Stimulated activated CD8-positive, alpha-beta memory T cell treated with anti-CD3 and anti-CD28 coated beads, Interleukin-12 subunit alpha, Interleukin-12 subunit beta, amount 100 ng/mL, for 4 hours (primary cell): ENCODE data around the gene PDYN.

Experiments used
- DNase-seq: peaks from one replicate; pipeline ENCODE4 v3.0.0-alpha.2; 2020; ENCODE audit warnings: low read depth

Gene PDYN

DNA sequence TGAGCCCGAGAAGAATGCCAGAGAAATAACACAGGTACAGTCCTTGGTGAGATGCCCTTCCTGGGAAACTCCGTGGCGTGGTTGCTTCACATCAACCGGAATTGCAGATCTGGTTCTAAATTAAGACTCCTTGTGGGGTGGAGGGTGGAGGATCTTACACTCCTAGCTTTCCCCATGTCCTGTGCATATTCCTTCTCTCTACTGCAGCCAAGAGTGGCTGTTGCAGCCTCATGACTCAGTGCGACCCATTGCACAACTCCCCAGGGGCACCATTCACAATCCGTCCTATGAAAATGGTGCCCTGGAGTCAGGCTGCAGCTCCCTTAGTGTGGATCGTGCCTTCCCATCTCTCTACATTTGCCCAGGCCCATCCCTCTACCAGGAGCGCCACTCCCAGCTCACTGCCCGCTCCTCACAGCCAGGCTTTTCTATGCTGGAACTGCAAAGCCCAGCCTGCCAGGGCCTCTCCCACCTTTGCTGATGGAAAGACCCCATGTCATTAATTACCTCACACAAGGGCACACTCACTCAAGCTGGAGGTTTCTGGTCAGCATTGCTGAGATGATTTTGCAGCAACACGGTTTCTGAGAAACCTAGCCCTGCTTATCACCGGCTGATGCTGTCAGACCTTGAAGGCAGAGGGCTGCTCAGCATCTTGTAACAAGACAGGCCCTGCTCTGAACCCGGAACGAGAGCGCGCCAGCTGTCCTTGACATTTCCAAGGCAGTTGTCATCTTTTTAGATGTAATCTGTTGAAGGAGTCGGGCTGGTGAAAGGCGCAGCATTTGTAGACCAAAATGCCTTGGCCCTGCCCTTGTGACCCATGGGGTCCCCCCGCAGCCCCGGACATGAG is 58.9 kb downstream of the PDYN start:
- no peak for DNase-seq

GRCh38 chr20:1934156-1934555 is 59.7 kb downstream of the PDYN start:
- DNase-seq, result no peak

DNA sequence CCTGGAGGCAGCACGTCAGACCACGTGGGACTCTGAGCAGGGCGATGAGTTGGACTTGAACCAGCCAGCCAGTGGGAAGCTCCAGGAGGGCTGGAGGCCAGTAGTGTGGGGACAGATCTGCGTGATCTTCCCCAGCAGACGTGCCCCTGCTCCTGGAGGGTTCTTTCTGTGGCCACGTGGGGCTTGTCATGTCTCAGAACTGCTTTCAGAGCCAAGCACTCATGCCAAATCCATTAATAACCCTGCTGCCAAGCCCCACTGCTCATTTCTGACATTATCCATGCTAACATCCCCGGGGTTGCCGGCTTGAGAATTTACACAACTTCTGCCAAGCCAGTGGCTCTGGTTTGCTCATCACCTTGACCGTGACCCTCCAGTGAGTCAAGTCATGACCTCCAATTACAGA is 60.4 kb downstream of the PDYN start:
- DNase-seq, result no peak

DNA sequence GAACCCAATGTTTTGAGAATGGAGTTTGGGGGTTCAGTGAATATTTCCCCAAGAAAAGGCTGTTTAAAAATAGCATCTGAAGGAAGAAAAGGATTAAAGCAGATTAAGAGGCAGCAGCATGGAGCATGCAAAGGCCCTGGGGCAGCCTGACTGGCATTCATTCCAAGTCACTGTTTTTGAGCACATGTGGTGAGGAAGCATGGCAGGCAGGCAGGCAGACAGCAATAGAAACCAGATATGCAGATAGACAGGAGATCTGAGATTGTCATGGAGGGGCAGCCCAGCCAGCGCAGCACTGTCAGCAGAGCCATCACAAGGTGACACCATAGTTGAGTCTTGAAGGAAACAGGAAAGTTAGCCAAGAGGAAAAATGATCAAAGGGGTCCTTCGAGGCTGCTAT is 60.9 kb downstream of the PDYN start:
- DNase-seq, result no peak

- no peak for DNase-seq
Measured at GRCh38 chr20:1931830-1932229, 62.0 kb downstream of the PDYN start.

- no peak for DNase-seq
Measured at GRCh38 chr20:1930165-1930564, 63.7 kb downstream of the PDYN start.

- no peak for DNase-seq
Measured at GRCh38 chr20:1929460-1929859, 64.4 kb downstream of the PDYN start.

DNA sequence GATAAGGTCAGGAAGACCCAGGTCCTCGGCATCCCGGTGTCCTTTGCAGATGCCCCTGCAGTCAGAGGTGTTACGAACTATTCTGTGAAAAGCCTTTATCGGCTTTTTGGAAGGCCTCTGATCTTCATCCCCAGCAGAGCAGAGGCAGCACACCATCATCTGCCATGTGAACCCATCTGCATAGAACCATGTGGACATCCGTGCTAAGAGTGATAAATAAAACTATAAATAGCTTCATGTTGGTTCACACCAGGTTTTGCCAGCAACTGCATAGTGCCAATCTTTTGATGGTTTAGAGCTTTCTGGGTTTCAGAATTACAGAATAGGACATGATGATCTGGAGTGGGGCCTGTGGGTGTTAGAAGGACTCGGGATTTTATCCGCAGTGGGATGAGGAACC is 65.1 kb downstream of the PDYN start:
- no peak for DNase-seq
